Activated T-helper 1 cell treated with Interleukin-2 at 50 U/mL for 16 hours (primary cell): Measurements from ENCODE around the gene THSD7B.
"Not testable (repeated sequence)": the region's sequence is repeated elsewhere in the genome, so short reads cannot be mapped to it uniquely, and the experiment has no call there.

Experiments
- DNase-seq: peaks from one replicate; pipeline ENCODE4 v3.0.0-alpha.2; 2020; ENCODE audit warnings: low read depth

THSD7B gene, protein sequence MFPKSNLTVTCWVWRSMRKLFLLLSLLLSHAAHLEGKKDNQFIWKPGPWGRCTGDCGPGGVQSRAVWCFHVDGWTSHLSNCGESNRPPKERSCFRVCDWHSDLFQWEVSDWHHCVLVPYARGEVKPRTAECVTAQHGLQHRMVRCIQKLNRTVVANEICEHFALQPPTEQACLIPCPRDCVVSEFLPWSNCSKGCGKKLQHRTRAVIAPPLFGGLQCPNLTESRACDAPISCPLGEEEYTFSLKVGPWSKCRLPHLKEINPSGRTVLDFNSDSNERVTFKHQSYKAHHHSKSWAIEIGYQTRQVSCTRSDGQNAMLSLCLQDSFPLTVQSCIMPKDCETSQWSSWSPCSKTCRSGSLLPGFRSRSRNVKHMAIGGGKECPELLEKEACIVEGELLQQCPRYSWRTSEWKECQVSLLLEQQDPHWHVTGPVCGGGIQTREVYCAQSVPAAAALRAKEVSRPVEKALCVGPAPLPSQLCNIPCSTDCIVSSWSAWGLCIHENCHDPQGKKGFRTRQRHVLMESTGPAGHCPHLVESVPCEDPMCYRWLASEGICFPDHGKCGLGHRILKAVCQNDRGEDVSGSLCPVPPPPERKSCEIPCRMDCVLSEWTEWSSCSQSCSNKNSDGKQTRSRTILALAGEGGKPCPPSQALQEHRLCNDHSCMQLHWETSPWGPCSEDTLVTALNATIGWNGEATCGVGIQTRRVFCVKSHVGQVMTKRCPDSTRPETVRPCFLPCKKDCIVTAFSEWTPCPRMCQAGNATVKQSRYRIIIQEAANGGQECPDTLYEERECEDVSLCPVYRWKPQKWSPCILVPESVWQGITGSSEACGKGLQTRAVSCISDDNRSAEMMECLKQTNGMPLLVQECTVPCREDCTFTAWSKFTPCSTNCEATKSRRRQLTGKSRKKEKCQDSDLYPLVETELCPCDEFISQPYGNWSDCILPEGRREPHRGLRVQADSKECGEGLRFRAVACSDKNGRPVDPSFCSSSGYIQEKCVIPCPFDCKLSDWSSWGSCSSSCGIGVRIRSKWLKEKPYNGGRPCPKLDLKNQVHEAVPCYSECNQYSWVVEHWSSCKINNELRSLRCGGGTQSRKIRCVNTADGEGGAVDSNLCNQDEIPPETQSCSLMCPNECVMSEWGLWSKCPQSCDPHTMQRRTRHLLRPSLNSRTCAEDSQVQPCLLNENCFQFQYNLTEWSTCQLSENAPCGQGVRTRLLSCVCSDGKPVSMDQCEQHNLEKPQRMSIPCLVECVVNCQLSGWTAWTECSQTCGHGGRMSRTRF (N-terminal part only)

GRCh38 chr2:136765256-136766072 is at the start of gene THSD7B:
Gene THSD7B (plus strand): TSS chr2:136765545. CDS start chr2:136882179, 116,634 bp downstream.
- DNase-seq = no peak

GRCh38 chr2:136718273-136718672 is 47.1 kb upstream of the THSD7B start:
- no peak for DNase-seq

DNA sequence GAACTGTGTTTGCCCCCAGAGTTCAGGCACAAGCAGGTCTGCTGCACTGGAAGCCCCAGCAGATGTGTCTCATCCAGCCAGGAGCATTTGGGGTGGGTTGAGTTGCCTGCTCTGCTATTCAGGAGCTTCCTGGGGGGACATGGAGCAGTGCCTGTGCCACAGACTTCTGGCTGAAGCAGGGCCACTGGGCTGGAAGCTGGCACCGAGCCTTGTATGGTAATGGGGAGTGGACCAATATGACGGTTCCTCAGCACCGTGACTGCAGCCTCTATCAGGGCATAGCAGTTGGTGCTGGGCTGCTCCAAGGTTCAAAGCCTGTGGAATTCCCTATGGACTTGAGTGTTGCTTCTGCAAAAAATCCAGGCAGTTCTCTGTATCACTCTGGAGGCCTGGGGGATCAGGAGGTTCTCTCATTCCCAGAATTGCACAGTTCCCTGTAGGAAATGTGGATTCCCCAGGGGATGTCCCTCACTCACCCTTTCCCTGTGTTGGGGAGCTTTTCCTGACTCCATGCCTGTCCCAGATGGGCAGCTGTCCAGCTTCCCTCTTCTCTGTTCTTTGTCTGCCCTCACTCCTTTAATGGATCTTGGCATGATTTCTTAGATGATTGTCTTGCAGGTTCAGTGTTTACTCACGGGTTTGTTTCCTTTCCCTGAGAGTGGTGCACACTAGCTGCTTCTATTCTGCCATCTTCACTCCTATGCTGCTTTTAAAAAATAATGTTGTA is 37.2 kb upstream of the THSD7B start:
- DNase-seq = no peak

DNA sequence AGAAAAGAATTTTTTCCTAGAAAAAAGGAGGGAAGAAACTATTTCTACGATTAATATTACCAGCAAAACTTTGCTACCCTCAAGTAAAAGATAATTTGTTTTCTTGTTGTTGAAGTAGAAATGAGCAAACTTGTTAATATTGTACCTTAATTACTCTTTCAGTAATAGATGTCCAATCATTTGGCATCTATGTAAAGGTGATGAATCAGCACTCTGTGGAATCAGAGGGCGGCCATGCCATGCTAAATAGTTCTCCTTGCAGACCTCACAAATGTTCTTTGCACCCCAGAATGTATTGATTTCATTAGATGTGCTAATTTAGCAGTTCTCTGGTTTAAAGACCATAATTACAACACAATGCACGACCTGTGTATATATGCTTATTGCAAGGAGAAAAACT is 29.1 kb upstream of the THSD7B start:
- DNase-seq = no peak

- no peak for DNase-seq
Measured at GRCh38 chr2:136738044-136738443, 27.3 kb upstream of the THSD7B start.

GRCh38 chr2:136741471-136741870 is 23.9 kb upstream of the THSD7B start:
- no peak for DNase-seq

DNA sequence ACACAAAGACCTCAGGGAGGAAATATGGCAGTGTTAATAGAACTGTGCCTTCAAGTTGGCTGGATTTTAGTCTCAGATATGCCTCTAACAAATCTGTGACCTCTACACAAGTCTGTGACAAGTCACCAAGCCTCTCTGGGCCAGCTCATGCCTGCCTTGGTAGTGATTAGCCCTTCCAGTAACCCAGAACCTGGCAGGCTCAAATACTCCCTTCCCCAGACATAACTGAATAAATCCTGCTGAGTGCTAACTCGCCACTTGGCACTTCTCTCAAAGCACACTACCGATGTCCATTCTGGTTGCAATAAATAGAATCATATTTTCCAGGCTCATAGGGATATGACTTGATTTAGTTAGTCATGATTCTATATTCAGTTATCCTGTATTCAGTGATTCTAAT is 15.3 kb upstream of the THSD7B start:
- no peak for DNase-seq

GRCh38 chr2:136751406-136751805 is 13.9 kb upstream of the THSD7B start:
- no peak for DNase-seq

GRCh38 chr2:136758504-136758903 is 6.8 kb upstream of the THSD7B start:
- not testable (repeated sequence) for DNase-seq

DNA sequence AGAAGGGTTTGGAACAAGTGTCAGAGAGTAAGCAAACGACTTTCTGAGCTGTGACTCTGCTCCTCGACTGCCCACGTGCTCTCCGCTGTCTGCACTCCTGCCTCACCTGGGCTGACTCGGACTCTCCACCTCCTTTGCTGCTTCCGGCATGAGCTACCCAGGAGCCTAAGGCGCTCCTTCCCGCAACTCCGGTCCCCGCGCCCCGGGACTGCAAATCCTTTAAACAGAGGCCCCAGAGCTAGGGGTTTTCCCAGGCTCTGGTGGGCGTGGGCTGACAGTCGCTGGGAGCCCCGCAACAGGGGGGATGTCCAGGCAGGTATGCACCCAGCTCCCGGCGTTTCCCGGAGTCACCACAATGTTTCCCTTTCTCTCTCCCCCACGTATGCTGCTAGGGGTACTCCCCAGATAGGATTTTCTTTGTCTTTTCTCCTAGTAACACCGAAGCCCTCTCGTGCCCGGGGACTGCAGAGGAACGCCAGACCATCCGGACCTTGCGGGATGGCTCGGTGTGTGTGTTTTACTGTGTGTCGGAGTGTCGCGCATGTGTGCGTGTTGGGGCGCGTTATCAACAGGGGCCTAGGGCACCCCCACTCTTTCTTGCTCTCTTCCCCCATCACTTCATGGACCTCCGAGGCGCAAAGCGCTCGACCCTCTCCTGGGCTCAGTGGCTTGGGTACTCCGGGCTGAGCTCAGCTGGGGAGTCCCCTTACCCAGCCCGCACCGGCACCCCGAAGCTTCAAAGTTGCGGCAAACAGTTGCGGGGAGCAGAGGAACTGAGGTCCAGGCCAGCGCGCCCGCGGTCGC is 691 bp upstream of the THSD7B start:
- no peak for DNase-seq

GRCh38 chr2:136766073-136766404 is 694 bp downstream of the THSD7B start:
- no peak for DNase-seq

GRCh38 chr2:136767030-136767429 is 1.7 kb downstream of the THSD7B start:
- DNase-seq = no peak

GRCh38 chr2:136769871-136770270 is 4.5 kb downstream of the THSD7B start:
- DNase-seq = no peak

DNA sequence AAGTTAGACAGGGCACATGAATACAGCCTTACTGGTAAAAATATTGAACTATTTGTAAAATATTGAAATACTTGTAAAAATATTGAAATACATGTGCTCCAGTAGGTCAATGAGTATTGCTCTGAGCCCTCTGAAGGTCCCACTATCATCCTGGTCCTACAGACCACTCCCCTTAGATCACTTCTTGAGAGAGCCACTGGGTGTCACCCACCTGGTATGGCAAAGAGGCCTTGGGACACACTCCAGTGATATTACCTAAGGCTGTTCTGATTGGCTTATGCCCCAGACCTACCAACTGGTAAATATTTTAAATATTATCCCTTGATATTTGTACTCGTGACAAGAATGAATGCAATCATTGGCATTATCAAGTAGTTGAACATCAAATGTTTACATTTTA is 5.0 kb downstream of the THSD7B start:
- DNase-seq = no peak

DNA sequence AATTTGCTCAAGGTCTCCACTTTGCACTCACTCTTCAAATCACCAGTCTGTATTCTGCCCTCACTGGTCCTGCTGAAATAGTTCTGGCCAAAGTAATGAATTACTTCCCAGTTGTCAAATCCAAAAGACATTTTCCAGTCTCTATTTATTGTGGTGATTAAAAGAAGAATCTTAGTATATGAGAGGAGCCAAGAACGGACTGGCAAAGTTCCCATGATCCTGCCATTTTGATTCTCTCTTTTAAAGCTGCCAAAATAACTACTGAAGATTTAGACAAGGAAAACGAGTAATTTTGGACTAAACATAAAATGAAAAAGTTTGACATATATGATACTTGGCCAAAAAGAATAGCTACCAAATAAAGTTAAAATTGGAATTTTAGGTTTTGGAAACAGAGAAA is 12.0 kb downstream of the THSD7B start:
- no peak for DNase-seq

GRCh38 chr2:136783856-136784255 is 18.5 kb downstream of the THSD7B start:
- no peak for DNase-seq

GRCh38 chr2:136785215-136785614 is 19.9 kb downstream of the THSD7B start:
- DNase-seq = no peak

DNA sequence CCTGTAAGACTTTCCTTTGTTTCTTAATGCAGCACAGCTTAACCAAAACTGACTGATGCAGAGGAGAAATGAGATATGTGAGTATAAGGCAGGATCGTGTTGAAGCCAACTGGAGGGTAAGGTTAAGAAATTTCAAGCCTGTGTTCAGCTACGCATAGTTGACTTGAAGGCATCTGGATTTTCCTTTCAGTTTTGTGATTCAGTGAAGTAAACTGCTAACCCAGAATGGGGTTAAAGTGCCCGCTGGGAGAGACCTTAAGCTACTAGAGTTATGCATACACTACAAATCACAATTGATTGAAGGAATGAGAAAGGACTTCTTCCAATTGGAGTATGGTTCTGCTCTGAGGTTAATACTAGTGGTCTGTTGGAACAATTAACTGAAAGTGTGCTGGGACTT is 22.6 kb downstream of the THSD7B start:
- no peak for DNase-seq

DNA sequence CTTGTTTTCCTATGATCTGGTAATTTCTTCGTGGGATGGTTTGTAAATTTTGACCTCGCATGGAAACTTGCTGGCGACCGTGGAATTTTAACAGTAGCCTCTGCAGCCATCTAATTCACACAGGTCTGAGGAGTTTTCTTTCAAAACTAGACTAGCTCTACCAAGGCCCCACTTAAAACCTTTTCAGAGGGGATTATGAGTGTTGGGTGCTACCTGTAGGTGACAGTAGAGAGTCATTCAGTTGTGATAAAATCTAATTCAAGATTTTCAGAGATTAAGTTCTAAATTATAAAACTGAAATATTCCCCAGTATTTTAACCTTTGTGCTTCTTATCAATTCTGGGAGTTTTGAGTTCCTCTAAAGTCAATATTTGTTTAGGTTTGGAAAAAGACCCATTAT is 31.0 kb downstream of the THSD7B start:
- DNase-seq = no peak

DNA sequence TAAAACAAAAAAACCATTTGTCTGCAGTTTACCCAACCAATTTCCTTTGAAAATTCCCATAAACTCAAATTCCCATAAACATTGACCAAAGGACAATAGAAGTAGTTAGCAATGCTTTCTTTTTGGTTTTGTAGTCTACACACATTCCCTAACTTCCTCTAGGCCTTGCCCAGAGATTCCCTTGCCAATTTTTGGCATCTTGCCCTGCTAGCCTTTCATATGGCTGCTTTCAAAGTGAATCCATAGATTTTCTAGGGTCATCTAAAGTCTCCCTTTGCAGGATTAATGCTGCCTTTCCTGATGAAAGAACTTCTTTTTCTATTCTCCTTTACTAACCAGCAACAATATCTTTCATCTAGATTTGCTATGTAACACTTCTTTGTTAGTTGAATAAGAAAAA is 33.4 kb downstream of the THSD7B start:
- DNase-seq = no peak
